Stimulated activated CD4-positive, alpha-beta T cell treated with anti-CD3 and anti-CD28 coated beads, Interleukin-2, amount 100 ng/mL, for 48 hours (primary cell): ENCODE results near the gene ANO6.

Experiments
- DNase-seq, 2 donors: peaks; one replicate each; pipeline ENCODE4 v3.0.0-alpha.2; 2020

The ANO6 gene

GRCh38 chr12:45475594-45475993 lies 259.7 kb downstream of the ANO6 start:
- DNase-seq, result no peak

DNA sequence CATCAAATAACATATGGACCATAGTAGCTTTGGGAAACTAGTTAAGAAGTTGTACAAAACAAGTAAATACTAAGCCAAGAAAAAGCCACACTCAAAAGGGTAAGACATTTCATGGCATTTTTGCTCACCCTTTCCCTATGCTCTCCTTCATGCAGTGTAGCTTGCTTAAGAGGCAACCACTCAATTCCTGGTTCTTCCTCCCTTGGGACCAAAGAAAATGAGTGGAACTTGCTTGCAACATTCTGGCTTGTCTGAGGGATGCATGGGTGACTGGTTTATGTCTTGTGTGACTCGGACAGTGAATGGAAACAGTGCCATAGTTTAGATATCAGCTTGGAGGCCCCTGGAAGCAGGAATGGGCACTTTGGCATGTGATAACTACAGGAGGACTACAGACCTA lies 261.6 kb downstream of the ANO6 start:
- no peak for DNase-seq

DNA sequence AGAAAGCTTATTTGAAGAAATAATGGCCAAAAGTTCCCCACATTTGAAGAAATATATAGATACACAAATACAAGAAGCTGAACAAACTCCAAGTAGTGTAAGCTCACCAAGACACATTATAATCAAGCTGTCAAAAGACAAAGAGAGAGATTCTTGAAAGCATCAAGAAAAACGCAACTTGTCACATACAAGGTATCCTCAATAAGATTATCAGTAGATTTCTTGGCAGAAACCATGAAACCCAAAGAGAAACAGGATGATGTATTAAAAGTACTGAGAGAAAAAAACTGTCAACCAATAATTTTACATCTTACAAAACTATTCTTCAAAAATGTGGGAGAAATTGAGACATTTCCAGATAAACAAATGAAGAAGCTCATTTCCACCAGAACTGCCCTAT lies 263.0 kb downstream of the ANO6 start:
- DNase-seq, result no peak

DNA sequence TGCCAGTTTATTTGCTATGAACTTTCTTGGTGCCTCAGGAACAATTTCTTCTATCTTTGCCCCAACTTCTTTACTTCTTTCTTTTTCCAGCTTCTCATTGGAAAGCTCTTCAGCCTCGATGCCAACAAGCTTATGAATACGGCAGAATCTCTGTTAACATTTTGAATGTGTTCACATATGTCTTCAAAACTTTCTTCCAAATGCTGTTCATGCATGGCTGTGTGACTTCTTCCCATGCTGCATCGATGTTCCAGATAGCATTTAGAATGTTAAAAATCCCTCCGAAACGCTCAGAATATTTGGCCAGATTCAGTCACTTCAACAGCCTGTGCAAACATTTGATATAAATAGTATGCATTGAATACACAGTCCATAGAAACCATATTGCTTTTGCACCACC lies 265.9 kb downstream of the ANO6 start:
- no peak for DNase-seq

DNA sequence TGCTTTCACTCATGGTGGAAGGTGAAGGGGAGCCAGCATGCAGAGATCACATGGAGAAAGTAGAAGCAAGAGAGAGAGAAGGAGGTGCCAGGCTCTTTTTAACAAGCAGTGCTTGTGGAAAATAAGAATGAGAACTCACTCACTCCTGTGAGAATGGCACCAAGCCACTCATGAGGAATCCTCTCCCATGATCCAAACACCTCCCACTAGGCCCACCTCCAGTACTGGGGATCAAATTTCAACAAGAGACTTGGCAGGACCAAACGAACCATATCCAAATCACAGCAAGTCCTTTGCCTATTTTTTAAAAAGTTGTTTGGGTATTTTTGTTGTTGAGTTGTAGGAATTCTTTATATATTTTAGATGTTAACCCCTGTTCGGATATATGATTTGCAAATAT lies 267.7 kb downstream of the ANO6 start:
- no peak for DNase-seq
